ENCODE data around the gene MYO1D.

DNA sequence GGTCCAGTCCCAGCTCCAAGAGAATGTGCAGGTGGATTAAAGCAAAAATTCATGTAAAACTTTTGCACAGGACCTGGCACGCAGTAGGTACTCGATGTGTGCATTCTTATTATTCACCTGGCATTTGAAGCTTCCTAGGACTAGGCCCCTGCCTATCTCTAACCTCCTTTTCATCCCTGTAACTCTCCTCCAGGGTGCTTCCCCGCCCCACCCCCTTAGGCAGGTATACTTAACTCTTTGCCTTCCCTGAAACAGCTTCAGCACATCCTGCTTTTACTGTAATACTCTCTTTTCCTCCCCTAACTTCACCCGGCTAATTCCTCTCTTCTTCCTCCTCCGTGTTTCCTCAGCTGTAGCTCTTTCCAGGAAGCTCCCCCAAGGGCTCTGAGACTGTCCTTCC is 335.3 kb downstream of the MYO1D start:
- TF ChIP-seq, protein P1, sequence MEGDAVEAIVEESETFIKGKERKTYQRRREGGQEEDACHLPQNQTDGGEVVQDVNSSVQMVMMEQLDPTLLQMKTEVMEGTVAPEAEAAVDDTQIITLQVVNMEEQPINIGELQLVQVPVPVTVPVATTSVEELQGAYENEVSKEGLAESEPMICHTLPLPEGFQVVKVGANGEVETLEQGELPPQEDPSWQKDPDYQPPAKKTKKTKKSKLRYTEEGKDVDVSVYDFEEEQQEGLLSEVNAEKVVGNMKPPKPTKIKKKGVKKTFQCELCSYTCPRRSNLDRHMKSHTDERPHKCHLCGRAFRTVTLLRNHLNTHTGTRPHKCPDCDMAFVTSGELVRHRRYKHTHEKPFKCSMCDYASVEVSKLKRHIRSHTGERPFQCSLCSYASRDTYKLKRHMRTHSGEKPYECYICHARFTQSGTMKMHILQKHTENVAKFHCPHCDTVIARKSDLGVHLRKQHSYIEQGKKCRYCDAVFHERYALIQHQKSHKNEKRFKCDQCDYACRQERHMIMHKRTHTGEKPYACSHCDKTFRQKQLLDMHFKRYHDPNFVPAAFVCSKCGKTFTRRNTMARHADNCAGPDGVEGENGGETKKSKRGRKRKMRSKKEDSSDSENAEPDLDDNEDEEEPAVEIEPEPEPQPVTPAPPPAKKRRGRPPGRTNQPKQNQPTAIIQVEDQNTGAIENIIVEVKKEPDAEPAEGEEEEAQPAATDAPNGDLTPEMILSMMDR (IDR thresholded peaks at IDR 0.05), result no peak
- no peak for TF ChIP-seq POLR2A (IDR thresholded peaks at IDR 0.05)
